BE2C (cell line): ENCODE results near the gene KRT83.
A peak's percentile ranks its signal among the peaks of the same experiment; 100 is the strongest.
"Not testable (repeated sequence)": the region's sequence is repeated elsewhere in the genome, so short reads cannot be mapped to it uniquely, and the experiment has no call there.

Experiments
- DNase-seq: peaks from one replicate; pipeline ENCODE4 v3.0.0-alpha.2; 2020
- H3K27me3 ChIP-seq: fragments of 250-450 bp; sonication (Bioruptor Pico); 2 replicates; pipeline ENCODE4 v1.5.1; 2020; ENCODE audit warnings: mild to moderate bottlenecking
- H3K36me3 ChIP-seq: fragments of 250-450 bp; sonication (Bioruptor Pico); 2 replicates; pipeline ENCODE4 v1.5.1; 2020; ENCODE audit warnings: mild to moderate bottlenecking
- H3K4me1 ChIP-seq: fragments of 250-450 bp; sonication (Bioruptor Pico); 2 replicates; pipeline ENCODE4 v1.5.1; 2020
- H3K4me3 ChIP-seq: 2 replicates; pipeline ENCODE4 v1.5.1; 2011; ENCODE audit warnings: low read depth, low read length
- H3K9me3 ChIP-seq: fragments of 250-450 bp; sonication (Bioruptor Pico); 2 replicates; pipeline ENCODE4 v1.5.1; 2020
- CTCF ChIP-seq: IDR thresholded peaks from 2 replicates; pipeline ENCODE4 v1.5.1; 2012; ENCODE audit warnings: mild to moderate bottlenecking, low read depth, low read length

Gene KRT83

GRCh38 chr12:52296572-52297215, 24.5 kb downstream of the KRT83 start:
- Histone ChIP-seq H3K4me3 (no peak overlapping the region), H3K27me3 (no peaks in the 10 kb centered on the region), H3K4me1 (no peaks in the 10 kb centered on the region), H3K36me3 (no peaks in the 10 kb centered on the region), H3K9me3 (no peaks in the 10 kb centered on the region)
- no peak for TF ChIP-seq CTCF
- peak; percentile 2 for DNase-seq

- Histone ChIP-seq H3K4me3 (no peak overlapping the region), H3K4me1 (no peaks in the 10 kb centered on the region), H3K9me3 (no peaks in the 10 kb centered on the region), H3K27me3 (no peaks in the 10 kb centered on the region), H3K36me3 (no peaks in the 10 kb centered on the region)
- DNase-seq, result no peak
- TF ChIP-seq CTCF, result no peak
Measured at GRCh38 chr12:52295663-52296062, 25.5 kb downstream of the KRT83 start.

GRCh38 chr12:52294803-52295202, 26.4 kb downstream of the KRT83 start:
- no peak for DNase-seq
- no peaks in the 10 kb centered on the region for H3K27me3 ChIP-seq
- H3K4me1 ChIP-seq, result no peaks in the 10 kb centered on the region
- H3K36me3 ChIP-seq, result no peaks in the 10 kb centered on the region
- no peak overlapping the region for H3K4me3 ChIP-seq
- no peaks in the 10 kb centered on the region for H3K9me3 ChIP-seq
- TF ChIP-seq CTCF, result no peak

GRCh38 chr12:52293926-52294325, 27.3 kb downstream of the KRT83 start:
- DNase-seq, result no peak
- Histone ChIP-seq H3K9me3 (no peaks in the 10 kb centered on the region), H3K4me1 (no peaks in the 10 kb centered on the region), H3K27me3 (no peaks in the 10 kb centered on the region), H3K36me3 (no peaks in the 10 kb centered on the region), H3K4me3 (no peak overlapping the region)
- no peak for TF ChIP-seq CTCF

- H3K4me1 ChIP-seq, result no peaks in the 10 kb centered on the region
- no peak for TF ChIP-seq CTCF
- no peaks in the 10 kb centered on the region for H3K36me3 ChIP-seq
- no peak for DNase-seq
- no peaks in the 10 kb centered on the region; the same call in 1 of the 2 replicates for H3K9me3 ChIP-seq
- H3K4me3 ChIP-seq, result no peak within 1 kb of the TSS
- H3K27me3 ChIP-seq, result no peaks in the 10 kb centered on the region
Measured at GRCh38 chr12:52291267-52291935, 29.8 kb downstream of the KRT83 start, which contains the start of gene KRT81. KRT81 (minus strand) TSS chr12:52291534; CDS start chr12:52291465, 69 bp downstream.

GRCh38 chr12:52290483-52291134, 30.6 kb downstream of the KRT83 start:
- DNase-seq, H3K27me3 ChIP-seq: not testable (repeated sequence)

GRCh38 chr12:52287816-52288805, 33.1 kb downstream of the KRT83 start:
- H3K4me3 ChIP-seq, H3K36me3 ChIP-seq, H3K27me3 ChIP-seq, H3K4me1 ChIP-seq, DNase-seq, H3K9me3 ChIP-seq: not testable (repeated sequence)

More at GRCh38 chr12:52290483-52291134, 30.6 kb downstream of the KRT83 start:
- H3K36me3 ChIP-seq, H3K9me3 ChIP-seq, H3K4me1 ChIP-seq, H3K4me3 ChIP-seq: not testable (repeated sequence)

GRCh38 chr12:52286857-52287785, 34.1 kb downstream of the KRT83 start:
- not testable (repeated sequence) for H3K27me3 ChIP-seq, H3K36me3 ChIP-seq, H3K4me1 ChIP-seq, DNase-seq, H3K4me3 ChIP-seq, H3K9me3 ChIP-seq
